NCI-H2196 (cell line): ENCODE measurements around the gene CYP3A4.
"Not testable (repeated sequence)": the region's sequence is repeated elsewhere in the genome, so short reads cannot be mapped to it uniquely, and the experiment has no call there.

Experiments
- DNase-seq: peaks from one replicate; lab custom pipeline; 2025; ENCODE audit not compliant: unreplicated experiment; lab: John Stamatoyannopoulos, UW

The CYP3A4 gene

GRCh38 chr7:99762680-99763327, 21.2 kb downstream of the CYP3A4 start:
- peak; percentile 9 for DNase-seq

GRCh38 chr7:99755085-99755484, 28.9 kb downstream of the CYP3A4 start:
- DNase-seq = no peak

GRCh38 chr7:99752356-99752755, 31.6 kb downstream of the CYP3A4 start:
- no peak for DNase-seq

GRCh38 chr7:99751322-99752052, 32.5 kb downstream of the CYP3A4 start:
- not testable (repeated sequence) for DNase-seq

- no peak for DNase-seq
These were observed 35.0 kb downstream of the CYP3A4 start for GRCh38 chr7:99748846-99749579.

- DNase-seq = not testable (repeated sequence)
These were observed 37.1 kb downstream of the CYP3A4 start for GRCh38 chr7:99746915-99747314.

GRCh38 chr7:99745395-99745794, 38.6 kb downstream of the CYP3A4 start:
- not testable (repeated sequence) for DNase-seq

GRCh38 chr7:99742737-99743394, 41.1 kb downstream of the CYP3A4 start:
- DNase-seq = no peak

- DNase-seq = no peak
These were observed 42.6 kb downstream of the CYP3A4 start for GRCh38 chr7:99741441-99741795.

GRCh38 chr7:99740573-99741440, 43.2 kb downstream of the CYP3A4 start:
- DNase-seq = no peak

- no peak for DNase-seq
These were observed 44.0 kb downstream of the CYP3A4 start for GRCh38 chr7:99739699-99740572.

GRCh38 chr7:99737726-99738125, 46.3 kb downstream of the CYP3A4 start:
- no peak for DNase-seq

- DNase-seq = not testable (repeated sequence)
These were observed 47.3 kb downstream of the CYP3A4 start for GRCh38 chr7:99736667-99737066.

- DNase-seq = no peak
These were observed 49.0 kb downstream of the CYP3A4 start, which contains the start of gene CYP3A7 for GRCh38 chr7:99734987-99735386. Gene CYP3A7, minus strand, starts transcription at chr7:99735196. Its CDS starts 103 bp downstream, at chr7:99735093.

- no peak for DNase-seq
These were observed 50.5 kb downstream of the CYP3A4 start for GRCh38 chr7:99733448-99733847.

GRCh38 chr7:99733003-99733402, 51.0 kb downstream of the CYP3A4 start:
- no peak for DNase-seq

- no peak for DNase-seq
These were observed 52.2 kb downstream of the CYP3A4 start for GRCh38 chr7:99731638-99732374.

GRCh38 chr7:99730992-99731391, 53.0 kb downstream of the CYP3A4 start:
- no peak for DNase-seq
